Stimulated activated CD8-positive, alpha-beta memory T cell treated with anti-CD3 and anti-CD28 coated beads, Interleukin-12 subunit alpha, Interleukin-12 subunit beta, amount 100 ng/mL, for 24 hours (primary cell): Measurements from ENCODE around the gene NRCAM.

Experiments
- DNase-seq: peaks from one replicate; pipeline ENCODE4 v3.0.0-alpha.2; 2020; ENCODE audit errors: extremely low read depth

Gene NRCAM

GRCh38 chr7:108310351-108310750 lies 145.9 kb downstream of the NRCAM start:
- no peak for DNase-seq

DNA sequence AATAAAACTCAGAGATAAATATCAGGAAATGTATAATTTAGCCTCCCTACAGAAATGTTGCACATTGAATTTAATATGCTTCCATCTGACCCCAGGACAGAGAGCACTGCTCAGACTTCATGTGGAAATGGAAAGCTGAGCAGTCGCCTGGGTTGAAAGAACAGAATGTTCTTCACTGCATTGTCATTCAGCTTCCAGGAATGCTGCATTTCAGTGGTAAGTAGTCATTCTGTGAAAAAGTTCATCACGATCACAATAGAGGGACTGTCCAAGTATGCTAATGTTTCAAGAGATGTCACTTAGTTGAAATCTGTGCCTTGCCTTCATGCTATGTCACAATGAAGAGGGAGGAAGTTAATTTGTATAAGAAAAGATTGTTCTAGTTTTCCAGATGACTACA lies 147.3 kb downstream of the NRCAM start:
- no peak for DNase-seq

DNA sequence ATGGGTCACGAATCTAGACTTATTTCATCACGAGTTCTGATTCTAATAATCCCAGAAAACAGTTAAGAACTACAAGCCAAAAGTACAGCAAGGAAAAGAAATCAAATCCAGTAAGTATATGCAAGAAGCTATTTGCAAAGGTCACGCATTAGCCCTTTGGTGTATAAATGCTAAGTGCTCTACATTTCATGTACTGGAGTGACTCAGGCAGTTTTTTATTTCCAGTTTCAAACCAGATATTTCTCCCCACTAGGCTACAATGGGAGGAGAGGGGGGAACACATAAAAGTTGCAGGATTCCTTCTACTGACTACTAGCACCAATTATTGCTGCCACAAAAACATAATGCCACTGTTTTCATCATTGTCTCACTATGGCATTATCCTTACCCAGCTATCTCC lies 148.0 kb downstream of the NRCAM start:
- no peak for DNase-seq

- no peak for DNase-seq
Observed at GRCh38 chr7:108307595-108307994, 148.6 kb downstream of the NRCAM start.

DNA sequence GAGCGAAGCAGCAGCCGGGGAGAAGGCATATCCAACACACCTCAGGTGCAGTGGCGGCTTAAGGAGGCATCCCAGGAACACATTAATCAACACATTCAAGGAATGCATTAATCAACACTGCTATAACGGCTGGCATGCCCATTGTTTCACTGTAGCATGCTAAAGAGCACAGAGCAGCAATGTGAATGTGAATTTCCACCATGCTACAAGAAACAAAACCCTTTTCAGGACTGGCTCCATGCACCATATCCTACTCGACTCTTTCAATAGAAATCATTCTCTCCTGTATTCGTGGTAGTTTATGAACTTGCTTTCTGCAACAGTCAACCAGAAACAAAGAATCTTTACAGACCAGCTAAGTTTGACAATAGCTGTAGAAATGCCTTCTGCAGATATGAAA lies 149.0 kb downstream of the NRCAM start:
- DNase-seq, result no peak

- DNase-seq, result no peak
Observed at GRCh38 chr7:108303332-108303731, 152.9 kb downstream of the NRCAM start.

- no peak for DNase-seq
Observed at GRCh38 chr7:108301387-108301786, 154.8 kb downstream of the NRCAM start.

GRCh38 chr7:108299251-108299973 lies 156.8 kb downstream of the NRCAM start:
- no peak for DNase-seq

- DNase-seq, result no peak
Observed at GRCh38 chr7:108296911-108297310, 159.3 kb downstream of the NRCAM start.

DNA sequence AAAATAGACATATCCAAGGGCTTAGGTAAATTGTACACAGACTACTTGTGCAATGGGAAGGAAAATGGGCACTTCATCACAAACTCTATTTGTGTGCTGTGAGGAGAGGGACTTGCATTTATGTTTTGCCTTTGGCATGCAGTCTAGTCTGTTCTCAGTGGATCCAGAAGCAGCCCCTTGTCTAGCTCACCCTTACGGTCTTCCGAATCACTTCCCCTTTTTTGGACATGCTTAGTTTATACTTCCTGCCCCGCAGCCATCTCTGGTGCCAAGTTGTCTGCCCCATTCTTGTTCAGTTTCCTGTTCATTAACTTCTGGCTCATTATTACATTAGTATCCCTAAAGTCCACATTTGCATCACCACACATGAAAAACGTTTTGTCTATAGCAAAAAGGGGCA lies 161.6 kb downstream of the NRCAM start:
- DNase-seq, result no peak

DNA sequence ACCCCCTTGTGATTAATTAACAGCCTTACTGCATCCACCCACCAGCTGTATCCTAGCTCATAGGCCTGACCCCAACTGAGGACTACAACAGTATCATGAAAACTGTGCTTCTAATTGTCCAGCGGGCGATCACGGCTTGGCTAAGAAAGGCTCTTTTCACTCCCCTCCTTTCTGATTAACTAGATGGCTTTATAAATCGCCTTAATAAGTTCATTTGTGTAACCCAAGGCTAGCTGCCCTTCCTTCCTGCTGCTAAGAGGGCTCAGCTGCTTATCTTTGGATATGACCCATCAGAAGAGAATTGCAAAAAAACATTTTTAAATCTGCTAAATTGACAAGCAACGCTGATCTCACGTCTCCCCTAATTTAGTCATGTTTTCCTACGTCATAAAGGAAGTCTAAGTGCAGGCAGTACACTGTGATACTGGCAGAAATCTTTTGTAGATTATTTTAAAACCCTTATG lies 163.1 kb downstream of the NRCAM start:
- no peak for DNase-seq

DNA sequence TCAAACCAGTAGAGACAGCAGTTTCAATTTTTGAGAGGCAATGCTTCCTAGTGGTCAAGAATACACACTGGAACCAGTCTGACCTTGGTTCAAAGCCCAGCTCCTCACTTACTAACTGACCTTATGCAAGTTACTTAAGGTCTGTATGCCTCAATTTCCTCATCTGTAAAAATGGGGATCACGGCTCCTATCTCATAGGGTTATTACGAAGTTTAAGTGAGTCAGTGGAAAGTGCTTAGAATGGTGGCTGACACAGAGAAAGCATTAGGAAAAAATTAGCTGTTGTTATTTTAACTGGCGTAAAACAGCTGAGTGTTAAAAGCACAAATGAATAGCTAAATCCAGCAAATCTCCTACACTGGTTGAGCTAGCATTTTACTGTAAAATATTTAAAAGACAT lies 163.7 kb downstream of the NRCAM start:
- no peak for DNase-seq

GRCh38 chr7:108291791-108292440 lies 164.3 kb downstream of the NRCAM start:
- DNase-seq, result no peak

DNA sequence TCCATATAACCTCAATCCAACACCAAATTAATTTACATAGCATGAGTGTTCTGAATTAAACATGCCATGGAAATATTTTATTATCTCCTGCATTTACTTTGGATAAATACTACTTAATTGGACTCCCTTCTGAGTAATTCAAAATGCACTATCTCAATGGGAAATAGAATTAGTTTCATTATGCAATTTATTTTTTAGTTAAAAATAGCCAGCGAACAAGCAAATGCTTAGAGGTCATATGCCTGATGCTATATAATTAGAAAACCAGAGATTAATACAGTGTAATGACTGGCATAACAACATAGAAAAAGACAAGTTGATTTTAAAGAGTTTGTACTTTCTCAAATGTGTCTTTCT lies 165.1 kb downstream of the NRCAM start:
- no peak for DNase-seq

DNA sequence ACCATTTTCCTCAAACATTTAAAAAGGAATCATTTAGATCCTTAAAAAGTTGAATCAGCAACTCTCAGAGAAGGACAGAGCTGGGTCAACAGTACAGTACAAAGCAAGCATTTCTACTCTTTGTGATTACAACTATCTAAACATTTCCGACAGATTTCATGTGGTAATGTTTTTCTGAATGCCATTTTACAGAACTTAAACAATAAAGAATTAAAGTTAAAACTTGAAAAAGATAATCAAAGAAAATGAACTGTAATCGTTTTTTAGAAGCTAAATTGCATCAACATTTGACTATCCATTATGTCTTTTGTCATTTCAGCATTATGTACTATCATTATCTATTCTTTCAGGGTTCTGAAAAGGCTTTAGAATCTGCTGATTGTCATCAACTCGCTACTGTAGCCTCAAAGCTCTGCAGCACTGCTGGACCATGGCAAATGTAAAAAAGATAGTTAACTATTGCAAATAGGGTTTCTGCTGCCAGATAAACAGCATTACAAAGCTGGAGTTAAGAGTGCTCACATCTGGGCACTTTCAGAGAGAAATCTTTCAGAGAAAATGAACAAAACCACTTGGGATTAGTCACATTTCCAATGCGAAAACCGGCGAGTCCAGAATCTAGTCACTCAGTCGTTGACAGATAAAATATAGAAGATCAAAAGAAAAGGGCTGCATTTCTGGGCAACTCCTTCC lies 165.6 kb downstream of the NRCAM start:
- DNase-seq, result no peak

GRCh38 chr7:108289852-108290251 lies 166.4 kb downstream of the NRCAM start:
- no peak for DNase-seq

- no peak for DNase-seq
Observed at GRCh38 chr7:108287857-108288256, 168.4 kb downstream of the NRCAM start.

DNA sequence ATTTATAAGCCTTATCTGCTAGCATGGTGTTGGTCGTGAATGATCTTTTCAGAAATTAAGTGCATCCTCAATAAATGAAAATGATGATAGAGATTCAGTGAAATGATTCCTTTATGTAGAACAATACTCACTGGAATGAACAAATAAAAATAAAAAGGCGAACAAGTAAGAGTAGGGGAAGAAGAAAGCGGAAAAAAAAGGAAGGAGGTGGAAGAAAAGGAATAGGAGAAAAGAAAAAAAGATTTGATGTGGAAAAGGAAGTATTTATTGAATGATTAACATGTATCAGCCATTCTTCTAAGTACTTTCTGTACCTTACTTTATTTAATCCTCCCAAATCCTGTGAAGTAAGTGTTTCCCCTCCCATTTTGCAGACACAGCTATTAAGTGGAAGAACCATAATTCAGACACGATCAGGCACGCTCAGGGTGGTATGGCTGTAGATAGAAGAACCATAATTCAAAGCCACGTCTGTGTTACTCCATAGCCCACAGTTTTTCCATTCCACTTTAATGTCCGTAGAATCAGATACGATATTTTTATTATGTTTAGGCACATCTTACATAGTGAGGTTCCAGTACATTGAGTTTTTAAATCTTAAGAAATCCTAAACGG lies 169.8 kb downstream of the NRCAM start:
- no peak for DNase-seq

DNA sequence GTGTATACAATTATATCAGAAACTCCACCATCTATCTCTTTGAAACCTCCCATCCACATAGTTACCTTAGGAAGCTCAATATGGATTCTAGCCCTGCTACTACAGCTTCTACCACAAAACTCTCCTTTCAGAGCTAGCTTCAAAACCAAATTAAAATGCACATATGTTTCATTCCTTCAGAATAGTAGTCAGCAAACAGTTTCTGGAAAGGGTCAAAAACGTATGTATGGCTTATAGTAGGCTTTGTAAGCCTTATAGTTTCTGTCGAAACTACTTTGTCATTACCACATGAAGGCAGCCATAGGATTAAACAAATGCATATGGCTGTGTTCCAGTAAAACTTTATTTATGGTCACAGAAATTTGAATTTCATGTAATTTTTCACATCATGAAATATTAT lies 170.5 kb downstream of the NRCAM start:
- DNase-seq, result no peak

DNA sequence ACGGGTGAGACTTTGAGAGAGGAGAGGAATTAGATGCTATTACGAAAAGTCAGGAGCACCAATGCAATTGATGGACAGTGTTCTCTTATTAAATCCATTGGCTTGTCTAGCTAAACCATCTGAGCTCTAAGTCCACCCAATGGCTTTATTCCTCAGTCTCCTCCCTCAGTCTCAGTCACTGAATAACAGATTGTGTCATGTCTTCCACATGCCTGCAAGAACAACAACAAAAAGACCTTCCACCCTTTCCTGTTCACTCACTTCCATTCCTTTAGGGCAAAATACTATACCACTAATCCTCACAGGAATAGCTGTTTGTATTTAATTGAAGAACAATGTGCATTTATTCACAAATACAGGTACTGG lies 171.2 kb downstream of the NRCAM start:
- DNase-seq, result no peak

GRCh38 chr7:108284349-108285002 lies 171.8 kb downstream of the NRCAM start:
- DNase-seq, result no peak

DNA sequence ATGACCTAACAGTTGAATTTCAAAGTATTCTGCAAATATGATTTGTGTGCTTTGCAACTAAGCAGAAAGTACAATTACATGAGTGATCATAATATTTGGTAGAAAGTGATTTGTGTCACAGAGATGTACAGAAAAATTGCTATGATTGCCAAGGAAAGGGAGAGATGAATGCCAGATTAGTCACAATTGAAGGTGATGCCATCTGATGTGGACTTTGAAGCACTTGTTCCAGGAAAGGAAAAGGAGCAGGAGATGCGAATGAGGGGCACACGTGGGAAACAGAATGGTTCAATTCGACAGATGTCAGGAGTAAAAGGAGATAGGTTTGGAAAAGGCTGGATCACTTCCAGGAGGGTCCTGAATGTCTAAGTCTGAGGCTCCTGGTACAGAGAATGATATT lies 173.0 kb downstream of the NRCAM start:
- DNase-seq, result no peak
